HG03039 (cell line): ENCODE measurements around the gene NAGPA.

Experiments
- ATAC-seq: cut with Tn5 transposase; IDR thresholded peaks from one replicate; pipeline ENCODE4 v1.9.1; 2021; ENCODE audit warnings: mild to moderate bottlenecking, moderate library complexity; ENCODE audit not compliant: unreplicated experiment

NAGPA gene

GRCh38 chr16:4980691-4981090 lies 53.0 kb downstream of the NAGPA start:
- ATAC-seq = no peak

GRCh38 chr16:4979736-4980660 lies 53.7 kb downstream of the NAGPA start:
- no peak for ATAC-seq

GRCh38 chr16:4979164-4979563 lies 54.6 kb downstream of the NAGPA start:
- no peak for ATAC-seq

- ATAC-seq = no peak
These were observed 57.1 kb downstream of the NAGPA start for GRCh38 chr16:4976611-4977145.

GRCh38 chr16:4976079-4976478 lies 57.7 kb downstream of the NAGPA start:
- ATAC-seq = peak; percentile 77
